Left lung (tissue), 10 donors: ENCODE data around the gene WIPI1. TPM values are rescaled to one million over a fixed set of nuclear protein-coding genes. Genes with fewer than 3 reads are reported as not detected.

Source experiments
- ATAC-seq: fragments of 200-7000 bp; cut with Tn5 transposase; one replicate; pipeline ENCODE4 v1.9.1; 2020; ENCODE audit warnings: moderate library complexity
- DNase-seq, 4 donors: peaks; one replicate each; pipeline ENCODE4 v3.0.0-alpha.2; 2013 to 2020
- H3K27ac ChIP-seq, 2 donors: fragments of 200-600 bp; sonication (generic) in 1 of 2; one replicate each; pipeline versions ENCODE4 v1.5.0 to v1.8.0; 2020 to 2021
- H3K27me3 ChIP-seq, 2 donors: fragments of 200-600 bp; sonication (generic) in 1 of 2; one replicate each; pipeline versions ENCODE4 v1.5.0 to v1.8.0; 2020 to 2021
- H3K36me3 ChIP-seq, 2 donors: fragments of 200-600 bp; sonication (generic) in 1 of 2; one replicate each; pipeline versions ENCODE4 v1.5.0 to v1.8.0; 2020 to 2021
- H3K4me1 ChIP-seq, 2 donors: fragments of 200-600 bp; one replicate each; pipeline ENCODE4 v1.8.0; 2021
- H3K4me3 ChIP-seq, 2 donors: fragments of 200-600 bp; sonication (generic) in 1 of 2; one replicate each; pipeline versions ENCODE4 v1.5.0 to v1.8.0; 2020 to 2021; ENCODE audit warnings: mild to moderate bottlenecking in 1 of 2
- H3K9me3 ChIP-seq, 2 donors: fragments of 200-600 bp; sonication (generic) in 1 of 2; one replicate each; pipeline versions ENCODE4 v1.5.0 to v1.8.0; 2020 to 2021
- intact Hi-C, 2 donors: fragments of 100-400 bp; cut with DNase I; formaldehyde crosslinking; loops; one replicate each; pipeline versions ENCODE4 v1.11.2 to v1.14.2; 2022
- polyA plus RNA-seq, 6 donors: library from polyadenylated mRNA; unstranded; fragments of 120-200 nt; gene quantifications; one replicate each; pipeline ENCODE4 v1.2.1, GENCODE V29; 2013; ENCODE audit not compliant: insufficient read length in 6 of 6
- total RNA-seq, 2 donors: library from RNA; stranded (reverse); fragmentation: NEBNext Ultra II Directional; extraction: Animal tissue kit (Norgen Biotek cat#: 25700); gene quantifications; one replicate each; pipeline ENCODE4 v1.2.1, GENCODE V29; 2021
- TF ChIP-seq, protein P1 (sequence below), 2 donors: fragments of 200-600 bp; sonication (generic) in 1 of 2; IDR thresholded peaks; one replicate each; pipeline versions ENCODE4 v1.5.0 to v1.8.0; 2021; ENCODE audit warnings: antibody characterized with exemption in 2 of 2
- donor health status: DM: no; HTN: yes; CAD: no.
- donor health status: DM: no; HTN: no; CAD: no.

Gene WIPI1
- total and polyA plus RNA-seq, 8 donors, result 19.2 to 57.1 (median 21.7) TPM

DNA sequence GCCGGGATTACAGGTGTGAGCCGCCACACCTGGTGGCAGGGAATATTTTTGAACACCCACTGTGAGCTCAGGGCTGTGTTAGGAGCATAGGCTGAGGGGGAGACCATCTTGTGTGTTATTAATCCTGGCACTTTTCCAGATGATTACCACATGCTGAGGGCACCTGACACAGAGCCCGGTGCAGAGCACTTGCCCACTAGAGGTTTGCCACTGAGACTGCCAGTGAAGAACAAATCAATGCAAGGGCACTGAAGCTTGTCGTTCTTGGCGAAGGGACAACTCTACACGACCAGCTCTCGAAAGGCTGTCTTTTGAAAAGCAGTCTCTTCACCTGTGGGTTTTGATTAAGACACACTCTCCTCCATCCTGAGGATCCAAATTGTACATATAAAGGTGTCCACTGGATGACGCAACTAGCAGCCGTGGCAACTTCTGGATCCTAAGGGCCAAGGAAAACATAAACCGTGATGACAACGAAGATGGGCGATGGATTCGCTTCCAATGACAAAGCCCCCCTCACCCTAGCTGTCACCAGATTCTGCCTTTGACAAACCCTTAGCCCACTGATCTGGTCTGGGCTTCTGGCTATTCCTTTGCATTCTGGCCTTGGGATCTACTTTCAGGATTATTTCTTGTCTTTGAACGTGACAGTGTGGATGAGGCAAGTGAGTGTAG is 28.7 kb downstream of the WIPI1 start:
- no peak for DNase-seq
- no peak overlapping the region for H3K27ac ChIP-seq
- H3K4me3 ChIP-seq, result no peak overlapping the region
- TF ChIP-seq, protein P1, sequence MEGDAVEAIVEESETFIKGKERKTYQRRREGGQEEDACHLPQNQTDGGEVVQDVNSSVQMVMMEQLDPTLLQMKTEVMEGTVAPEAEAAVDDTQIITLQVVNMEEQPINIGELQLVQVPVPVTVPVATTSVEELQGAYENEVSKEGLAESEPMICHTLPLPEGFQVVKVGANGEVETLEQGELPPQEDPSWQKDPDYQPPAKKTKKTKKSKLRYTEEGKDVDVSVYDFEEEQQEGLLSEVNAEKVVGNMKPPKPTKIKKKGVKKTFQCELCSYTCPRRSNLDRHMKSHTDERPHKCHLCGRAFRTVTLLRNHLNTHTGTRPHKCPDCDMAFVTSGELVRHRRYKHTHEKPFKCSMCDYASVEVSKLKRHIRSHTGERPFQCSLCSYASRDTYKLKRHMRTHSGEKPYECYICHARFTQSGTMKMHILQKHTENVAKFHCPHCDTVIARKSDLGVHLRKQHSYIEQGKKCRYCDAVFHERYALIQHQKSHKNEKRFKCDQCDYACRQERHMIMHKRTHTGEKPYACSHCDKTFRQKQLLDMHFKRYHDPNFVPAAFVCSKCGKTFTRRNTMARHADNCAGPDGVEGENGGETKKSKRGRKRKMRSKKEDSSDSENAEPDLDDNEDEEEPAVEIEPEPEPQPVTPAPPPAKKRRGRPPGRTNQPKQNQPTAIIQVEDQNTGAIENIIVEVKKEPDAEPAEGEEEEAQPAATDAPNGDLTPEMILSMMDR (IDR thresholded peaks at IDR 0.05), result no peak
- H3K36me3 ChIP-seq, result peaks cover 0 to 100% of the 10 kb centered on the region in 2 donors
- H3K4me1 ChIP-seq, result no peaks in the 10 kb centered on the region
- no peaks in the 10 kb centered on the region for H3K9me3 ChIP-seq
- no peaks in the 10 kb centered on the region for H3K27me3 ChIP-seq
- intact Hi-C loops, result no loop called here
- ATAC-seq, result no peak

GRCh38 chr17:68427575-68427974 is 29.7 kb downstream of the WIPI1 start:
- DNase-seq (no peak), ATAC-seq (no peak)
- intact Hi-C loops, result no loop called here
- H3K36me3 ChIP-seq, result peaks cover 0 to 100% of the 10 kb centered on the region in 2 donors
- H3K4me1 ChIP-seq, result no peaks in the 10 kb centered on the region
- TF ChIP-seq, protein P1 (IDR thresholded peaks at IDR 0.05), result no peak
- no peak overlapping the region for H3K4me3 ChIP-seq
- no peaks in the 10 kb centered on the region for H3K9me3 ChIP-seq
- H3K27ac ChIP-seq, result no peak overlapping the region
- H3K27me3 ChIP-seq, result no peaks in the 10 kb centered on the region

DNA sequence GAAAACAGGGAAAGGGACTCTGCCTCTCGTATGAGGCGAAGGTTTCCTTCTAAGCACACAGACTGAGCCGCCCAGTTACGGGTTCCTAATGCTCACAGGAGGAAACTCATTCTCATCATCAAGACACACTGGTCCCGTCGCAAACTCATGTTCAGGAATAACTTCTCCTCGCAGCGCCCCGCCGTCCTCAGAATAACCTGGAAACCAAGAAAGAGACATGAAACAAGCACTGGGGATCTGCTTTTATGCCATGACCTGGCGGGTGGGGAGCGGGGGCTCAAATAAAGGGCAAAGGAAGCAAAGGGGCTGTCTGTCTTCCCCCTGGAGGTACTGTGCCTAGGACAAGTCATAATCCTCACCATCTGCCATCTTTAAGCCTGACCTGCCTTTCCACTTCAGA is 31.3 kb downstream of the WIPI1 start:
- H3K27ac ChIP-seq, result no peak overlapping the region
- H3K4me3 ChIP-seq, result no peak overlapping the region
- intact Hi-C loops, result no loop called here
- ATAC-seq (no peak), DNase-seq (no peak)
- TF ChIP-seq, protein P1 (IDR thresholded peaks at IDR 0.05), result no peak
- H3K4me1 ChIP-seq, result no peaks in the 10 kb centered on the region
- H3K27me3 ChIP-seq, result no peaks in the 10 kb centered on the region
- peaks cover 0 to 100% of the 10 kb centered on the region in 2 donors for H3K36me3 ChIP-seq
- no peaks in the 10 kb centered on the region for H3K9me3 ChIP-seq

GRCh38 chr17:68424861-68425260 is 32.4 kb downstream of the WIPI1 start:
- Histone ChIP-seq H3K4me3 (no peak overlapping the region), H3K9me3 (no peaks in the 10 kb centered on the region), H3K27ac (no peak overlapping the region), H3K4me1 (no peaks in the 10 kb centered on the region), H3K27me3 (no peaks in the 10 kb centered on the region), H3K36me3 (peaks cover 0 to 100% of the 10 kb centered on the region in 2 donors)
- ATAC-seq, result peak; percentile 90
- TF ChIP-seq, protein P1 (IDR thresholded peaks at IDR 0.05), result no peak
- DNase-seq, result peak in 1 of 4 donors; percentile 42
- intact Hi-C loops, result no loop called here

GRCh38 chr17:68424203-68424602 is 33.1 kb downstream of the WIPI1 start:
- ATAC-seq (no peak), DNase-seq (no peak)
- Histone ChIP-seq H3K9me3 (no peaks in the 10 kb centered on the region), H3K4me1 (no peaks in the 10 kb centered on the region), H3K4me3 (no peak overlapping the region), H3K27me3 (no peaks in the 10 kb centered on the region), H3K36me3 (peaks cover 0 to 100% of the 10 kb centered on the region in 2 donors), H3K27ac (no peak overlapping the region)
- TF ChIP-seq, protein P1 (IDR thresholded peaks at IDR 0.05), result no peak
- intact Hi-C loops, result no loop called here
